ENCODE results near the gene PEX10. TPM values are rescaled to one million over a fixed set of nuclear protein-coding genes. Genes with fewer than 3 reads are reported as not detected.

The PEX10 gene
- total RNA-seq, 1 experiment from 2014 or later = 24.3 TPM

GRCh38 chr1:2415337-2415736, 3.0 kb upstream of the PEX10 start:
- Histone ChIP-seq H3K4me2 (no peak overlapping the region), H4K20me1 (ENCODE audit: insufficient read depth) (no peaks in the 10 kb centered on the region), H3K4me3 (no peak overlapping the region), H3K9me3 (ENCODE audit: insufficient read depth, low read depth) (no peaks in the 10 kb centered on the region), H3K4me1 (replicated peaks; ENCODE audit: insufficient read depth) (peaks cover 25% of the 10 kb centered on the region), H2AFZ (no peak overlapping the region), H3K27ac (no peak overlapping the region), H3F3A (ENCODE audit: insufficient read depth, low read depth) (peaks cover 25% of the 10 kb centered on the region; the same call in 1 of the 2 replicates), H3K79me2 (ENCODE audit: low read depth) (peaks cover 30% of the 10 kb centered on the region), H3K27me3 (ENCODE audit: insufficient read depth, low read depth) (peaks cover under 1% of the 10 kb centered on the region; the same call in 1 of the 2 replicates), H3K9me2 (ENCODE audit: insufficient read depth) (no peaks in the 10 kb centered on the region), H3K36me3 (ENCODE audit: low read depth) (no peaks in the 10 kb centered on the region)
- POLR2A ChIA-PET (ENCODE audit: unreplicated experiment) = no interaction called here
- CTCF ChIA-PET = interaction anchor here (0.7 to 1.0 kb wide), 3 partner anchors 114 to 1007 kb away, joined by 3 to 14 read pairs (median 8); partner anchors contain the start of gene HES5
- intact Hi-C loops (cut with micrococcal nuclease; ENCODE audit: unreplicated experiment) = loop anchor here (10.0 kb wide), 1 partner anchor 229 kb away; no protein-coding TSS in a partner anchor
- no peak for TF ChIP-seq CTCF (conservative IDR thresholded peaks at IDR 0.05)
- no peak for TF ChIP-seq EZH2 (IDR thresholded peaks at IDR 0.05; ENCODE audit: low read depth)
- DNase-seq = no peak
- no TSS peak for BruUV-seq (replicated peaks)

GRCh38 chr1:2414297-2414958, 2.1 kb upstream of the PEX10 start:
- TF ChIP-seq EZH2 (IDR thresholded peaks at IDR 0.05; ENCODE audit: low read depth) = no peak
- TF ChIP-seq CTCF (conservative IDR thresholded peaks at IDR 0.05) = peak; percentile 95
- BruUV-seq (replicated peaks) = no TSS peak
- H3K27ac ChIP-seq = no peak overlapping the region
- intact Hi-C loops (cut with micrococcal nuclease; ENCODE audit: unreplicated experiment) = loop anchor here (1.0 to 10.0 kb wide), 6 partner anchors 113 to 1008 kb away; partner anchors contain the start of genes PANK4 and PRXL2B
- H2AFZ ChIP-seq = peak overlapping the region; percentile 61; the same call in 1 of the 2 replicates
- H4K20me1 ChIP-seq (ENCODE audit: insufficient read depth) = no peaks in the 10 kb centered on the region
- H3K79me2 ChIP-seq (ENCODE audit: low read depth) = peaks cover 30% of the 10 kb centered on the region
- H3K4me1 ChIP-seq (replicated peaks; ENCODE audit: insufficient read depth) = peaks cover 25% of the 10 kb centered on the region
- H3K9me3 ChIP-seq (ENCODE audit: insufficient read depth, low read depth) = no peaks in the 10 kb centered on the region
- peak overlapping the region; percentile 99 for H3K4me2 ChIP-seq
- H3K27me3 ChIP-seq (ENCODE audit: insufficient read depth, low read depth) = no peaks in the 10 kb centered on the region; the same call in 1 of the 2 replicates
- ChIA-PET POLR2A (ENCODE audit: unreplicated experiment) (no interaction called here), CTCF (interaction anchor here (0.7 kb wide), 2 partner anchors 121 to 1008 kb away, joined by 8 to 14 read pairs; no protein-coding TSS in a partner anchor)
- H3K9me2 ChIP-seq (ENCODE audit: insufficient read depth) = no peaks in the 10 kb centered on the region
- H3K4me3 ChIP-seq = peak overlapping the region; percentile 97
- H3F3A ChIP-seq (ENCODE audit: insufficient read depth, low read depth) = peaks cover 25% of the 10 kb centered on the region; the same call in 1 of the 2 replicates
- no peaks in the 10 kb centered on the region for H3K36me3 ChIP-seq (ENCODE audit: low read depth)
- peak; percentile 44 to 70 for DNase-seq

GRCh38 chr1:2413495-2414296, 1.3 kb upstream of the PEX10 start:
- Histone ChIP-seq H3K9me2 (ENCODE audit: insufficient read depth) (no peaks in the 10 kb centered on the region), H3K27ac (no peak overlapping the region), H4K20me1 (ENCODE audit: insufficient read depth) (no peaks in the 10 kb centered on the region), H3K4me2 (peak overlapping the region; percentile 99), H3K36me3 (ENCODE audit: low read depth) (no peaks in the 10 kb centered on the region), H3K4me1 (replicated peaks; ENCODE audit: insufficient read depth) (peaks cover 25% of the 10 kb centered on the region), H3K4me3 (peak overlapping the region; percentile 97), H3K9me3 (ENCODE audit: insufficient read depth, low read depth) (no peaks in the 10 kb centered on the region), H3F3A (ENCODE audit: insufficient read depth, low read depth) (peaks cover 25% of the 10 kb centered on the region; the same call in 1 of the 2 replicates), H3K27me3 (ENCODE audit: insufficient read depth, low read depth) (no peaks in the 10 kb centered on the region), H2AFZ (peak overlapping the region; percentile 69), H3K79me2 (ENCODE audit: low read depth) (peaks cover 30% of the 10 kb centered on the region)
- BruUV-seq (replicated peaks) = TSS peak; percentile 50
- intact Hi-C loops (cut with micrococcal nuclease; ENCODE audit: unreplicated experiment) = loop anchor here (1.0 to 10.0 kb wide), 6 partner anchors 114 to 1009 kb away; partner anchors contain the start of genes PANK4 and PRXL2B
- TF ChIP-seq CTCF (conservative IDR thresholded peaks at IDR 0.05) (no peak), EZH2 (IDR thresholded peaks at IDR 0.05; ENCODE audit: low read depth) (no peak)
- ChIA-PET CTCF (no interaction called here), POLR2A (ENCODE audit: unreplicated experiment) (interaction anchor here (0.7 to 0.8 kb wide), 2 partner anchors 215 to 983 kb away, joined by 3 to 6 read pairs; no protein-coding TSS in a partner anchor)
- peak in 1 of 2 experiments; percentile 34 for DNase-seq

Measured in PC-9 (cell line).